Gastrocnemius medialis (tissue), 4 donors: ENCODE results near the gene SLC24A3.

Source experiments
- POLR2A ChIP-seq, 2 donors: fragments of 450-650 bp; IDR thresholded peaks; one replicate each; pipeline ENCODE4 v1.6.1; 2017; ENCODE audit warnings: antibody characterized with exemption in 2 of 2, mild to moderate bottlenecking in 2 of 2, moderate library complexity in 2 of 2
- TF ChIP-seq, protein P1 (sequence below), 5 experiments: fragments of 450-650 bp in 3 of 5; fragments of 200-600 bp in 2 of 5; sonication (generic) in 2 of 5; IDR thresholded peaks in 4 of 5; conservative IDR thresholded peaks in 1 of 5; 1 replicate in 4 of 5; 2 replicates in 1 of 5; pipeline ENCODE4 v1.5.1; 2016 to 2019; ENCODE audit warnings: antibody characterized with exemption in 5 of 5, mild to moderate bottlenecking in 3 of 5, moderate library complexity in 3 of 5

DNA sequence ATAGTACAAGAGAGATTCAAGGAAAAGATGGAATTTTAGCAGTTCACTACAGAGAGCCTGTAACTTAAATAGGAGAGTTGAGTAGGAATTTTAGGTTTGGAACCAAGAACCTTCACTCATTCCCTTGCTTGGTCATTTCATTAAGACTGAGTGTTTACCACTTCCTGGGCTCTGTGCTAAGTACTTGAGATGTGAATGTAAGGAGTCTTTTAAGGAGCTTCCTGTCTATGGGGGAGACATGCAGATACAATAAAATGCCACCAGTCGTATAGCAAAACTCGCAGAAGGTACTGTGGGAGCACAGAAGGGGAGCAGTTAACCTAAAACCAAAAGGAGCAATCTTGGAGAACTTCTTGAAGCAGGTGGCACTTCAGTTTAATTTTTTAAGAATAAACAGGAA, 204.2 kb downstream of the SLC24A3 start:
- TF ChIP-seq, protein P1, sequence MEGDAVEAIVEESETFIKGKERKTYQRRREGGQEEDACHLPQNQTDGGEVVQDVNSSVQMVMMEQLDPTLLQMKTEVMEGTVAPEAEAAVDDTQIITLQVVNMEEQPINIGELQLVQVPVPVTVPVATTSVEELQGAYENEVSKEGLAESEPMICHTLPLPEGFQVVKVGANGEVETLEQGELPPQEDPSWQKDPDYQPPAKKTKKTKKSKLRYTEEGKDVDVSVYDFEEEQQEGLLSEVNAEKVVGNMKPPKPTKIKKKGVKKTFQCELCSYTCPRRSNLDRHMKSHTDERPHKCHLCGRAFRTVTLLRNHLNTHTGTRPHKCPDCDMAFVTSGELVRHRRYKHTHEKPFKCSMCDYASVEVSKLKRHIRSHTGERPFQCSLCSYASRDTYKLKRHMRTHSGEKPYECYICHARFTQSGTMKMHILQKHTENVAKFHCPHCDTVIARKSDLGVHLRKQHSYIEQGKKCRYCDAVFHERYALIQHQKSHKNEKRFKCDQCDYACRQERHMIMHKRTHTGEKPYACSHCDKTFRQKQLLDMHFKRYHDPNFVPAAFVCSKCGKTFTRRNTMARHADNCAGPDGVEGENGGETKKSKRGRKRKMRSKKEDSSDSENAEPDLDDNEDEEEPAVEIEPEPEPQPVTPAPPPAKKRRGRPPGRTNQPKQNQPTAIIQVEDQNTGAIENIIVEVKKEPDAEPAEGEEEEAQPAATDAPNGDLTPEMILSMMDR (IDR thresholded peaks at IDR 0.05 in 4 of 5, conservative IDR thresholded peaks at IDR 0.05 in 1 of 5), result no peak
- no peak for TF ChIP-seq POLR2A (IDR thresholded peaks at IDR 0.05)
